Esophagus muscularis mucosa (tissue), 3 donors: ENCODE data around the gene LANCL3.
"Not testable (repeated sequence)": the region's sequence is repeated elsewhere in the genome, so short reads cannot be mapped to it uniquely, and the experiment has no call there.

Experiments used
- POLR2AphosphoS5 ChIP-seq, 2 donors: sonication (generic); formaldehyde crosslinking; IDR thresholded peaks; one replicate each; pipeline ENCODE4 v1.6.1; 2017; ENCODE audit warnings: antibody characterized with exemption in 2 of 2
- TF ChIP-seq, protein P1 (sequence below), 3 experiments: fragments of 200-600 bp in 2 of 3; fragments of 450-650 bp in 1 of 3; sonication (generic) in 2 of 3; IDR thresholded peaks; one replicate each; pipeline ENCODE4 v1.5.1; 2017 to 2019; ENCODE audit warnings: antibody characterized with exemption in 3 of 3, mild to moderate bottlenecking in 2 of 3, moderate library complexity in 1 of 3

DNA sequence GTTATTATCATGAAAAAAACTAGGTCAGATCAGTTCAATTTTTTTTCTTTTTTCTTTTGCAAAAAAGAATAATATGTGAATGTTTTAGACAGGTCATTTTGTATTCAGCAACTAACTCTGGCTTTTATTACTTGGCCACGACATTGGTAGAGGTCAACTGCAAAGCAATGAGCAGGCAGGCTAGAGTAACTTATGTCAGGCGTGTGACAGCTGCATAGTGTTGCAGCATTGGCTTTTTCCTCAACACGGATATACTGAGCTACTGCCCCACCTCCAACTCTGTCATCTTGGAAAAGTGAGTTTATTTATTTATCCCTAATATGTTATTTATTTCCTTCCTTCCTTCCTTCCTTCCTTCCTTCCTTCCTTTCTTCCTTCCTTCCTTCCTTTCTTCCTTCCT, 47.8 kb upstream of the LANCL3 start:
- TF ChIP-seq, protein P1, sequence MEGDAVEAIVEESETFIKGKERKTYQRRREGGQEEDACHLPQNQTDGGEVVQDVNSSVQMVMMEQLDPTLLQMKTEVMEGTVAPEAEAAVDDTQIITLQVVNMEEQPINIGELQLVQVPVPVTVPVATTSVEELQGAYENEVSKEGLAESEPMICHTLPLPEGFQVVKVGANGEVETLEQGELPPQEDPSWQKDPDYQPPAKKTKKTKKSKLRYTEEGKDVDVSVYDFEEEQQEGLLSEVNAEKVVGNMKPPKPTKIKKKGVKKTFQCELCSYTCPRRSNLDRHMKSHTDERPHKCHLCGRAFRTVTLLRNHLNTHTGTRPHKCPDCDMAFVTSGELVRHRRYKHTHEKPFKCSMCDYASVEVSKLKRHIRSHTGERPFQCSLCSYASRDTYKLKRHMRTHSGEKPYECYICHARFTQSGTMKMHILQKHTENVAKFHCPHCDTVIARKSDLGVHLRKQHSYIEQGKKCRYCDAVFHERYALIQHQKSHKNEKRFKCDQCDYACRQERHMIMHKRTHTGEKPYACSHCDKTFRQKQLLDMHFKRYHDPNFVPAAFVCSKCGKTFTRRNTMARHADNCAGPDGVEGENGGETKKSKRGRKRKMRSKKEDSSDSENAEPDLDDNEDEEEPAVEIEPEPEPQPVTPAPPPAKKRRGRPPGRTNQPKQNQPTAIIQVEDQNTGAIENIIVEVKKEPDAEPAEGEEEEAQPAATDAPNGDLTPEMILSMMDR (IDR thresholded peaks at IDR 0.05): not testable (repeated sequence)
- TF ChIP-seq POLR2AphosphoS5 (IDR thresholded peaks at IDR 0.05): not testable (repeated sequence)
